Neural progenitor cell (in vitro differentiated cells): ENCODE results near the gene ACOT7. TPM values are rescaled to one million over a fixed set of nuclear protein-coding genes. Genes with fewer than 3 reads are reported as not detected.

Experiments used
- DNase-seq: peaks from one replicate; pipeline ENCODE4 v3.0.0-alpha.2; 2016; ENCODE audit warnings: low spot score
- H2AFZ ChIP-seq: fragments of 200-600 bp; sonication (generic); replicated peaks from 2 replicates; pipeline ENCODE4 v1.6.1; 2016; ENCODE audit warnings: antibody characterized with exemption
- H3F3A ChIP-seq: fragments of 200-600 bp; sonication (generic); 2 replicates; pipeline ENCODE4 v1.6.1; 2016; ENCODE audit warnings: antibody characterized with exemption, low read depth
- H3K27ac ChIP-seq: fragments of 200-600 bp; sonication (generic); 2 replicates; pipeline ENCODE4 v1.5.1; 2016; ENCODE audit warnings: mild to moderate bottlenecking
- H3K27me3 ChIP-seq: fragments of 200-600 bp; sonication (generic); 2 replicates; pipeline ENCODE4 v1.6.1; 2016; ENCODE audit warnings: mild to moderate bottlenecking, moderate library complexity
- H3K36me3 ChIP-seq: fragments of 200-600 bp; sonication (generic); 2 replicates; pipeline ENCODE4 v1.5.1; 2016
- H3K4me1 ChIP-seq: fragments of 200-600 bp; sonication (generic); 2 replicates; pipeline ENCODE4 v1.6.1; 2016; ENCODE audit warnings: mixed run types
- H3K4me2 ChIP-seq: fragments of 200-600 bp; sonication (generic); 2 replicates; pipeline ENCODE4 v1.6.1; 2016
- H3K4me3 ChIP-seq: fragments of 200-600 bp; sonication (generic); 2 replicates; pipeline ENCODE4 v1.5.1; 2016
- H3K79me2 ChIP-seq: fragments of 200-600 bp; sonication (generic); 2 replicates; pipeline ENCODE4 v1.6.1; 2016; ENCODE audit warnings: low read depth
- H3K9ac ChIP-seq: fragments of 200-600 bp; sonication (generic); 2 replicates; pipeline ENCODE4 v1.6.1; 2016
- H3K9me3 ChIP-seq: fragments of 200-600 bp; sonication (generic); 2 replicates; pipeline ENCODE4 v1.5.1; 2016; ENCODE audit warnings: low read depth
- H4K20me1 ChIP-seq: fragments of 200-600 bp; sonication (generic); 2 replicates; pipeline ENCODE4 v1.6.1; 2016; ENCODE audit warnings: low read depth
- H3K27ac Mint-ChIP-seq: 3 replicates; pipeline ENCODE4 v1.8.0; 2021; ENCODE audit warnings: mixed read lengths
- H3K27me3 Mint-ChIP-seq: 2 replicates; pipeline ENCODE4 v1.8.0; 2022; ENCODE audit warnings: low read depth, mild to moderate bottlenecking, inconsistent platforms, moderate library complexity, mixed read lengths; ENCODE audit not compliant: insufficient read depth
- H3K36me3 Mint-ChIP-seq: 3 replicates; pipeline ENCODE4 v1.8.0; 2021; ENCODE audit warnings: mixed read lengths
- H3K4me1 Mint-ChIP-seq: 3 replicates; pipeline ENCODE4 v1.8.0; 2021; ENCODE audit warnings: mixed read lengths
- H3K4me3 Mint-ChIP-seq: 3 replicates; pipeline ENCODE4 v1.8.0; 2021; ENCODE audit warnings: mild to moderate bottlenecking, moderate library complexity, mixed read lengths
- H3K9me3 Mint-ChIP-seq: 3 replicates; pipeline ENCODE4 v1.8.0; 2020; ENCODE audit warnings: mixed read lengths
- EZH2 ChIP-seq: fragments of 200-600 bp; sonication (generic); IDR thresholded peaks from 2 replicates; pipeline ENCODE4 v1.6.1; 2017; ENCODE audit warnings: antibody characterized with exemption, mild to moderate bottlenecking, moderate library complexity
- EZH2phosphoT487 ChIP-seq: fragments of 200-600 bp; sonication (generic); IDR thresholded peaks from 2 replicates; pipeline ENCODE4 v1.6.1; 2017; ENCODE audit warnings: antibody characterized with exemption
- total RNA-seq: library from RNA; depleted of rRNA; stranded (reverse); fragments of >200 nt; gene quantifications from 2 replicates; pipeline ENCODE4 v1.2.3, GENCODE V29; 2015; ENCODE audit warnings: low replicate concordance
- TF ChIP-seq, protein P1 (sequence below): fragments of 200-600 bp; sonication (generic); IDR thresholded peaks from 2 replicates; pipeline ENCODE4 v1.5.1; 2017; ENCODE audit warnings: antibody characterized with exemption, mild to moderate bottlenecking

Gene ACOT7
- total RNA-seq, 1 donor from 2014 or later: 19.6 TPM

DNA sequence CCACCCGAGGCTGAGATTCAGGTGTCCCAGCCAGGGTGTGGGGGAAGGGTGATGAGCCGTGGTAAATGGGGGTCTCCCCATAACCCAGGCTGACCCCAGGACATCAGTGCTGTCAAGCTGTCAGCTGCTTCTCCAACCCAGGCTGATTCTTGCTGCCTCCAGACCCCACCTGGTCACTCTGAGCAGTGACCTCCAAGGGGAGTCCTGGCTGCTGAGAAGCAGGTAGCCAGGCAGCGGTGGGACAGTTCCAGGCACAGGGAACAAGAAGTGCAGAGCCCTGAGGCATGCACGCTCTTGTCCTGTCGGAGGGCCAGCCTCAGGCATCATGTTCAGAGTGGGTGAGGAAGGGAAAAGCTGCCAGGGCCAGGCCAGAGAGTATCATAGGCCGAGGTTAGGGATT is 32.1 kb upstream of the ACOT7 start:
- no peaks in the 10 kb centered on the region for H3K9me3 Mint-ChIP-seq
- no peaks in the 10 kb centered on the region for H3K9me3 ChIP-seq
- peaks cover 40% of the 10 kb centered on the region for H4K20me1 ChIP-seq
- H3K4me1 Mint-ChIP-seq: peaks cover 24% of the 10 kb centered on the region
- no peaks in the 10 kb centered on the region for H3K36me3 Mint-ChIP-seq
- peaks cover 18% of the 10 kb centered on the region for H3K4me1 ChIP-seq
- peaks cover 64% of the 10 kb centered on the region for H3K27me3 Mint-ChIP-seq
- no peak overlapping the region for H3K4me3 ChIP-seq
- peak; percentile 2 for DNase-seq
- H3K4me3 Mint-ChIP-seq: peak overlapping the region; percentile 48
- no peak overlapping the region for H3K4me2 ChIP-seq
- peaks cover 20% of the 10 kb centered on the region for H3F3A ChIP-seq
- H3K79me2 ChIP-seq: no peaks in the 10 kb centered on the region
- no peak overlapping the region for H2AFZ ChIP-seq
- H3K27me3 ChIP-seq: peaks cover 83% of the 10 kb centered on the region
- no peak overlapping the region for H3K27ac ChIP-seq
- TF ChIP-seq, protein P1, sequence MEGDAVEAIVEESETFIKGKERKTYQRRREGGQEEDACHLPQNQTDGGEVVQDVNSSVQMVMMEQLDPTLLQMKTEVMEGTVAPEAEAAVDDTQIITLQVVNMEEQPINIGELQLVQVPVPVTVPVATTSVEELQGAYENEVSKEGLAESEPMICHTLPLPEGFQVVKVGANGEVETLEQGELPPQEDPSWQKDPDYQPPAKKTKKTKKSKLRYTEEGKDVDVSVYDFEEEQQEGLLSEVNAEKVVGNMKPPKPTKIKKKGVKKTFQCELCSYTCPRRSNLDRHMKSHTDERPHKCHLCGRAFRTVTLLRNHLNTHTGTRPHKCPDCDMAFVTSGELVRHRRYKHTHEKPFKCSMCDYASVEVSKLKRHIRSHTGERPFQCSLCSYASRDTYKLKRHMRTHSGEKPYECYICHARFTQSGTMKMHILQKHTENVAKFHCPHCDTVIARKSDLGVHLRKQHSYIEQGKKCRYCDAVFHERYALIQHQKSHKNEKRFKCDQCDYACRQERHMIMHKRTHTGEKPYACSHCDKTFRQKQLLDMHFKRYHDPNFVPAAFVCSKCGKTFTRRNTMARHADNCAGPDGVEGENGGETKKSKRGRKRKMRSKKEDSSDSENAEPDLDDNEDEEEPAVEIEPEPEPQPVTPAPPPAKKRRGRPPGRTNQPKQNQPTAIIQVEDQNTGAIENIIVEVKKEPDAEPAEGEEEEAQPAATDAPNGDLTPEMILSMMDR: no peak
- no peak overlapping the region for H3K27ac Mint-ChIP-seq
- H3K9ac ChIP-seq: no peak overlapping the region
- H3K36me3 ChIP-seq: no peaks in the 10 kb centered on the region

GRCh38 chr1:6424619-6425593 is 31.3 kb upstream of the ACOT7 start, which contains the start of gene ESPN:
Gene ESPN (plus strand): TSS chr1:6424776. CDS start chr1:6424956, 180 bp downstream.
- H3K4me1 ChIP-seq: peaks cover 21% of the 10 kb centered on the region
- peaks cover 48% of the 10 kb centered on the region for H4K20me1 ChIP-seq
- TF ChIP-seq, protein P1: no peak
- TF ChIP-seq EZH2phosphoT487 (peak; percentile 26), EZH2 (peak; percentile 90)
- peak within 1 kb of the TSS; percentile 45 for H3K4me2 ChIP-seq
- peaks cover 65% of the 10 kb centered on the region for H3K27me3 Mint-ChIP-seq
- peaks cover 89% of the 10 kb centered on the region for H3K27me3 ChIP-seq
- H3K9ac ChIP-seq: no peak within 1 kb of the TSS
- no peak within 1 kb of the TSS for H3K27ac Mint-ChIP-seq
- no peaks in the 10 kb centered on the region for H3K9me3 ChIP-seq
- peaks cover 27% of the 10 kb centered on the region for H3F3A ChIP-seq
- H3K4me3 Mint-ChIP-seq: peak within 1 kb of the TSS; percentile 48
- peak within 1 kb of the TSS; percentile 19 for H3K4me3 ChIP-seq
- H3K36me3 Mint-ChIP-seq: no peaks in the 10 kb centered on the region
- H3K36me3 ChIP-seq: no peaks in the 10 kb centered on the region
- peak; percentile 76 for DNase-seq
- peak within 1 kb of the TSS; percentile 57 for H2AFZ ChIP-seq
- H3K4me1 Mint-ChIP-seq: peaks cover 17% of the 10 kb centered on the region
- H3K27ac ChIP-seq: no peak within 1 kb of the TSS
- H3K79me2 ChIP-seq: no peaks in the 10 kb centered on the region
- no peaks in the 10 kb centered on the region for H3K9me3 Mint-ChIP-seq

DNA sequence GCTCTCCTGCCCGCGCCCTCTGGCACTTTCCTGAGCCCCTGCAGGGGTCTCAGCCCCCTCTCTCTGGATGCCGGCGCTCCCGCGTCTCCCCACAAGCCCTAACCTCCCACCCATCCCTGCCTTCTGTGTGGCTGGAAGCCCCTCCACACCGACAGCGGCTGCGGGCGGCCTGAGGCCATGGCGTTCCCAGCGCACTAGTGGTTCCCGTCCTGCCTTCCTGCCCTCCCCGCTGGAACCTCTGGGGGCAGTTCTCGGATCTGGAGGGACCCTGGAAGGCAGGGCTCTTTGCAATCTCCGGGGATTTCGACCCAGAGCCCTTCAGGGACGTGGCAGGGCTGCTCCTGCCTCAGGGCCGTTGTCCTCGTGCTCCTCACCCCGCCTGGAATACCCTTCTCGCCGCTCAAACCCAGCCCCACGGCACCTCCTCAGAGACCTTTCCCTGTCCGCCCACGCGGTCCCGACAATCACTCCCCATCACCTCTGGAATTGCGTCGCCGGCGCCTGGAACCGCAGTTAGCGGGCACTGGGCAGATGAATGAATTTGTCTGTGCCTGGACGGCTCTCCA is 30.5 kb upstream of the ACOT7 start:
- peak overlapping the region; percentile 3 for H3K4me3 ChIP-seq
- peak; percentile 52 for DNase-seq
- H3K9me3 Mint-ChIP-seq: no peaks in the 10 kb centered on the region
- H2AFZ ChIP-seq: no peak overlapping the region
- peaks cover 34% of the 10 kb centered on the region for H3F3A ChIP-seq
- H3K27me3 Mint-ChIP-seq: peaks cover 67% of the 10 kb centered on the region
- H4K20me1 ChIP-seq: peaks cover 54% of the 10 kb centered on the region
- H3K27me3 ChIP-seq: peaks cover 97% of the 10 kb centered on the region
- peak overlapping the region; percentile 48 for H3K4me3 Mint-ChIP-seq
- H3K4me1 Mint-ChIP-seq: peaks cover 13% of the 10 kb centered on the region
- H3K27ac Mint-ChIP-seq: no peak overlapping the region
- H3K4me2 ChIP-seq: peak overlapping the region; percentile 45
- no peak overlapping the region for H3K9ac ChIP-seq
- peaks cover 26% of the 10 kb centered on the region for H3K4me1 ChIP-seq
- H3K27ac ChIP-seq: no peak overlapping the region
- no peaks in the 10 kb centered on the region for H3K36me3 ChIP-seq
- no peaks in the 10 kb centered on the region for H3K79me2 ChIP-seq
- peak; percentile 96 for TF ChIP-seq EZH2
- TF ChIP-seq, protein P1: no peak
- peak; percentile 93 for TF ChIP-seq EZH2phosphoT487
- no peaks in the 10 kb centered on the region for H3K36me3 Mint-ChIP-seq
- no peaks in the 10 kb centered on the region for H3K9me3 ChIP-seq
